Endothelial cell of umbilical vein (primary cell): ENCODE results near the gene ADD2. TPM values are rescaled to one million over a fixed set of nuclear protein-coding genes. Genes with fewer than 3 reads are reported as not detected.

Experiments
- BruUV-seq: library from RNA; stranded (reverse); fragments of 400-500 nt; replicated peaks from 2 replicates; lab custom pipeline; 2021; lab: Mats Ljungman, UMichigan
- CTCF ChIA-PET: fragments of 300-600, 350-600 bp; sonication (Branson Sonifier 250); formaldehyde crosslinking; loops from one replicate; lab custom pipeline; 2021; ENCODE audit warnings: antibody characterized with exemption, inconsistent platforms; lab: Charles Lee
- POLR2A ChIA-PET: fragments of 300-600, 350-600 bp; sonication (Branson Sonifier 250); formaldehyde crosslinking; loops from one replicate; lab custom pipeline; 2021; ENCODE audit warnings: antibody characterized with exemption, inconsistent platforms; lab: Charles Lee
- DNase-seq: peaks from one replicate; pipeline ENCODE4 v3.0.0-alpha.2; 2011; ENCODE audit warnings: low read depth, low spot score
- FAIRE-seq: peaks from 2 replicates; lab custom pipeline; 2011; peaks lifted over from hg19 to GRCh38; lab: Jason Lieb, UNC
- H2AFZ ChIP-seq: 2 replicates; pipeline ENCODE4 v1.6.0; 2012; ENCODE audit warnings: low read depth, low read length, control low read depth, inconsistent platforms
- H3K27ac ChIP-seq: 2 replicates; pipeline ENCODE4 v1.5.1; 2011; ENCODE audit warnings: low read depth, mild to moderate bottlenecking, control low read depth, low read length, moderate library complexity; ENCODE audit not compliant: insufficient read depth
- H3K27me3 ChIP-seq, 2 experiments: 2 replicates each; pipeline versions ENCODE4 v1.6.0 to v1.6.1; 2011; ENCODE audit warnings: low read length in 2 of 2, mixed read lengths in 1 of 2; ENCODE audit not compliant: control insufficient read depth in 2 of 2, insufficient read depth in 2 of 2
- H3K36me3 ChIP-seq, 2 experiments: 2 replicates in 1 of 2; 3 replicates in 1 of 2; pipeline ENCODE4 v1.5.1; 2011; ENCODE audit warnings: low read length in 2 of 2, mild to moderate bottlenecking in 1 of 2, moderate library complexity in 1 of 2; ENCODE audit not compliant: control insufficient read depth in 2 of 2, insufficient read depth in 2 of 2; ENCODE audit errors: extremely low read depth in 1 of 2
- H3K4me1 ChIP-seq: 3 replicates; pipeline ENCODE4 v1.5.1; 2011; ENCODE audit warnings: mild to moderate bottlenecking, low read length; ENCODE audit not compliant: control insufficient read depth, insufficient read depth; ENCODE audit errors: extremely low read depth
- H3K4me2 ChIP-seq: 2 replicates; pipeline ENCODE4 v1.6.1; 2011; ENCODE audit warnings: low read length, control low read depth, mixed read lengths; ENCODE audit not compliant: insufficient read depth
- H3K4me3 ChIP-seq, 3 experiments: fragments of 200-600 bp in 1 of 3; sonication (generic), shearing (Covaris generic) in 1 of 3; replicated peaks in 1 of 3; 2 replicates each; pipeline ENCODE4 v1.5.1; 2011 to 2016; ENCODE audit warnings: control low read depth in 3 of 3, low read length in 3 of 3, mild to moderate bottlenecking in 2 of 3, inconsistent platforms in 1 of 3, low read depth in 1 of 3, moderate library complexity in 1 of 3; ENCODE audit not compliant: insufficient read depth in 1 of 3
- H3K79me2 ChIP-seq: 2 replicates; pipeline ENCODE4 v1.6.0; 2012; ENCODE audit warnings: low read length, inconsistent platforms; ENCODE audit not compliant: control insufficient read depth, insufficient read depth
- H3K9ac ChIP-seq: replicated peaks from 2 replicates; pipeline ENCODE3; 2011; ENCODE audit warnings: low read length, control low read depth; ENCODE audit not compliant: insufficient read depth; ENCODE audit errors: extremely low read depth
- H3K9me1 ChIP-seq: replicated peaks from 3 replicates; pipeline ENCODE4 v1.6.0; 2011; ENCODE audit warnings: mild to moderate bottlenecking, low read length; ENCODE audit not compliant: control insufficient read depth, insufficient read depth; ENCODE audit errors: extremely low read depth
- H3K9me3 ChIP-seq: replicated peaks from 2 replicates; pipeline ENCODE4 v1.5.1; 2012; ENCODE audit warnings: low read length, inconsistent platforms; ENCODE audit not compliant: control insufficient read depth, insufficient read depth
- H4K20me1 ChIP-seq: replicated peaks from 2 replicates; pipeline ENCODE3; 2011; ENCODE audit warnings: mild to moderate bottlenecking, low read length; ENCODE audit not compliant: control insufficient read depth, insufficient read depth; ENCODE audit errors: extremely low read depth
- EZH2 ChIP-seq: IDR thresholded peaks from 2 replicates; pipeline ENCODE4 v1.6.1; 2012; ENCODE audit warnings: borderline replicate concordance, low read depth, mild to moderate bottlenecking, moderate library complexity, low read length, inconsistent platforms; ENCODE audit not compliant: severe bottlenecking
- FOS ChIP-seq: IDR thresholded peaks from 2 replicates; pipeline ENCODE4 v1.6.1; 2011; ENCODE audit warnings: mild to moderate bottlenecking, low read length, moderate library complexity, borderline replicate concordance; ENCODE audit not compliant: insufficient read depth
- GATA2 ChIP-seq: IDR thresholded peaks from 2 replicates; pipeline ENCODE4 v1.7.0; 2011; ENCODE audit warnings: low read depth, mild to moderate bottlenecking, moderate library complexity, mixed read lengths, low read length; ENCODE audit not compliant: insufficient read length, insufficient read depth
- JUN ChIP-seq: IDR thresholded peaks from 2 replicates; pipeline ENCODE4 v1.6.1; 2011; ENCODE audit warnings: borderline replicate concordance, low read depth; ENCODE audit not compliant: insufficient read length, insufficient read depth
- MYC ChIP-seq: IDR thresholded peaks from one replicate; pipeline ENCODE4 v1.6.1; 2011; ENCODE audit warnings: mild to moderate bottlenecking, low read depth, low read length
- POLR2A ChIP-seq: IDR thresholded peaks from 2 replicates; pipeline ENCODE4 v1.6.1; 2012; ENCODE audit warnings: low read depth, mild to moderate bottlenecking, control low read depth, low read length
- POLR2AphosphoS5 ChIP-seq: IDR thresholded peaks from 2 replicates; pipeline ENCODE4 v1.6.1; 2012; ENCODE audit warnings: low read depth, mild to moderate bottlenecking, control low read depth, low read length, moderate library complexity; ENCODE audit not compliant: insufficient read depth
- dilution Hi-C: fragments of 300-500 bp; cut with MboI; formaldehyde crosslinking; loops from one replicate; pipeline ENCODE4 v1.15.0; 2019; ENCODE audit warnings: low sequenced_read_pairs; ENCODE audit not compliant: extremely low pct_ligation_motif_present
- intact Hi-C: fragments of 100-400 bp; cut with micrococcal nuclease; formaldehyde crosslinking; loops from one replicate; pipeline ENCODE4 v1.10.0; 2022
- polyA plus RNA-seq, 4 experiments: library from polyadenylated mRNA; depleted of rRNA in 3 of 4; stranded (reverse) in 3 of 4; unstranded in 1 of 4; fragments of >200 nt; gene quantifications; 2 replicates each; pipeline versions ENCODE4 v1.2.1 to v1.2.3, GENCODE V29; 2011 to 2012; ENCODE audit warnings: missing spikeins in 1 of 4
- total RNA-seq: library from RNA; stranded (reverse); gene quantifications from 2 replicates; pipeline ENCODE4 v1.2.3, GENCODE V29; 2021
- TF ChIP-seq, protein P1 (sequence below): IDR thresholded peaks from 2 replicates; pipeline ENCODE4 v1.6.1; 2011; ENCODE audit not compliant: insufficient read depth, insufficient read length
- TF ChIP-seq, protein P2 (sequence below), 2 donors: IDR thresholded peaks; 1 replicate in 1 of 2; 2 replicates in 1 of 2; pipeline ENCODE4 v1.5.1; 2011; ENCODE audit warnings: low read length in 2 of 2, mild to moderate bottlenecking in 2 of 2, moderate library complexity in 2 of 2, control low read depth in 1 of 2, inconsistent platforms in 1 of 2, low read depth in 1 of 2; ENCODE audit not compliant: insufficient read depth in 1 of 2; ENCODE audit errors: extremely low read depth in 1 of 2

Gene ADD2
- total and polyA plus RNA-seq, 2 donors (not counting 3 experiments of a cell fraction or from before 2014, with no cell fraction given), result 0.17 TPM; not detected in 1

DNA sequence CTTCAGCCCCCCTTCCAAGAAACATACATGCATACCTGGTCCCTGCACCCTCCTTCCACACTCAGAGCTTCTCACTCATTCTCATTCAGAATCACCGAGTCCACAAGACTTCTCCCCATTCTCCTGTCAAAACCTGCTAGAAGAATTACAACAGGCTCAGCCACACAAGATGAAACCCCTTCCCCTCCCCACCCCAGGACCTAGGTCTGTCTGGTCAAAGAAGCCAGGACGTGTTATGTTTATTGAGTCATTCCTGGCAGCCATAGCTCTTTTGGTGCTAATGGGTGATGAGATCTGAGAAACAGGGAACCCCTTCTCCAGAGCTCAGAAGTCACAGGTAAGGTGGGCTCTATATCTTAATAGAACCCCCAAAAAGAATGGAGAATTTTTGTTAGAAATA, 1.4 kb upstream of the ADD2 start:
- BruUV-seq, result no TSS peak
- POLR2A ChIA-PET, result no interaction called here

More for the DNA sequence above, 1.4 kb upstream of the ADD2 start:
- Histone ChIP-seq H4K20me1 (no peaks in the 10 kb centered on the region), H3K9ac (no peak overlapping the region), H3K36me3 (no peaks in the 10 kb centered on the region), H3K4me1 (peaks cover 3% of the 10 kb centered on the region), H2AFZ (no peak overlapping the region), H3K9me3 (no peaks in the 10 kb centered on the region), H3K79me2 (no peaks in the 10 kb centered on the region), H3K9me1 (no peaks in the 10 kb centered on the region), H3K27me3 (peaks cover 59 to 62% of the 10 kb centered on the region in 2 experiments), H3K4me2 (no peak overlapping the region), H3K4me3 (no peak overlapping the region), H3K27ac (no peak overlapping the region)
- no peak for FAIRE-seq
- dilution Hi-C loops (no loop called here), intact Hi-C loops (no loop called here)
- DNase-seq, result no peak
- TF ChIP-seq POLR2AphosphoS5 (no peak), EZH2 (no peak), FOS (no peak), MYC (no peak), POLR2A (no peak), GATA2 (no peak), JUN (no peak)
- TF ChIP-seq, protein P1, sequence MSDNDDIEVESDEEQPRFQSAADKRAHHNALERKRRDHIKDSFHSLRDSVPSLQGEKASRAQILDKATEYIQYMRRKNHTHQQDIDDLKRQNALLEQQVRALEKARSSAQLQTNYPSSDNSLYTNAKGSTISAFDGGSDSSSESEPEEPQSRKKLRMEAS, result no peak
- TF ChIP-seq, protein P2, sequence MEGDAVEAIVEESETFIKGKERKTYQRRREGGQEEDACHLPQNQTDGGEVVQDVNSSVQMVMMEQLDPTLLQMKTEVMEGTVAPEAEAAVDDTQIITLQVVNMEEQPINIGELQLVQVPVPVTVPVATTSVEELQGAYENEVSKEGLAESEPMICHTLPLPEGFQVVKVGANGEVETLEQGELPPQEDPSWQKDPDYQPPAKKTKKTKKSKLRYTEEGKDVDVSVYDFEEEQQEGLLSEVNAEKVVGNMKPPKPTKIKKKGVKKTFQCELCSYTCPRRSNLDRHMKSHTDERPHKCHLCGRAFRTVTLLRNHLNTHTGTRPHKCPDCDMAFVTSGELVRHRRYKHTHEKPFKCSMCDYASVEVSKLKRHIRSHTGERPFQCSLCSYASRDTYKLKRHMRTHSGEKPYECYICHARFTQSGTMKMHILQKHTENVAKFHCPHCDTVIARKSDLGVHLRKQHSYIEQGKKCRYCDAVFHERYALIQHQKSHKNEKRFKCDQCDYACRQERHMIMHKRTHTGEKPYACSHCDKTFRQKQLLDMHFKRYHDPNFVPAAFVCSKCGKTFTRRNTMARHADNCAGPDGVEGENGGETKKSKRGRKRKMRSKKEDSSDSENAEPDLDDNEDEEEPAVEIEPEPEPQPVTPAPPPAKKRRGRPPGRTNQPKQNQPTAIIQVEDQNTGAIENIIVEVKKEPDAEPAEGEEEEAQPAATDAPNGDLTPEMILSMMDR (IDR thresholded peaks at IDR 0.05; ENCODE audit: extremely low read depth in 1 of 2, insufficient read depth in 1 of 2, low read depth in 1 of 2, low read length in 2 of 2), result no peak
- CTCF ChIA-PET, result interaction anchor here (1.1 to 1.5 kb wide), 2 partner anchors 12 to 20 kb away, joined by 4 to 6 read pairs; no protein-coding TSS in a partner anchor
